UCSD-AML1 (cell line): ENCODE measurements around the gene TLCD5.

Experiments used
- DNase-seq: peaks from one replicate; lab custom pipeline; 2025; ENCODE audit not compliant: unreplicated experiment; lab: John Stamatoyannopoulos, UW

Gene TLCD5

DNA sequence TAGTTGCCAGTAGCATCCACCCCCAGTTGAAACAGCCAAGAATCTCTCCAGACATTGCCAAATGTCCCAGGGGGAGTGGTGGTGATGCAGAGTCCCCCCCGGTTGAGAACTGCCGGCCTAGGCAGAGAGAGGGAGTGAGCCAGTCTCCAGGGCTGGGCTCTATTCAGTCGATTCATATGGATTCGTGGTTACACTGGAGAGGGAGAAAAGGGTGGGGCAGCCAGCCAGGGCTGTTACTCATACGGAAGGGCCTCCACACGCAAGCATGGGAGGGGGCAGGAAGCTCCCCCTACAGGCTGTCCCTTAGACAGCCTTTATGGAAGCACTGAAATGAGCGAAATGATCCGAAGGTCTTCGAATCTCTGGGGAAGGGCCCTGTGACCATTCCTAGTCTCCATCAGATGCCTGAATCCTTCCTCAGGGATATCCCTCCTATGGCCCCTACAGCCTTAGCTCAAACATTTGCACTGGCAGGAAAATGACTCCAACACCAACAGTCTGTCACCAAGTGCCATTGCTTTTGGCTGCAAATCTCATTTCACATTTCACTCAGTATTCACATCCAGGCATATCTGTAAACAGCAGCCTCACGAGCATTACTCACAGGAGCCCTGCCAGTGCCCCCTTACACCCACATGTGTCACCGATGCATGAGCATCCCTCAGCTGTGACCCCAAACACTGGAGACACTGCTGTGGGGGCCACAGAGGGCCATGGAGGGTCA is 18.4 kb upstream of the TLCD5 start:
- DNase-seq, result no peak

DNA sequence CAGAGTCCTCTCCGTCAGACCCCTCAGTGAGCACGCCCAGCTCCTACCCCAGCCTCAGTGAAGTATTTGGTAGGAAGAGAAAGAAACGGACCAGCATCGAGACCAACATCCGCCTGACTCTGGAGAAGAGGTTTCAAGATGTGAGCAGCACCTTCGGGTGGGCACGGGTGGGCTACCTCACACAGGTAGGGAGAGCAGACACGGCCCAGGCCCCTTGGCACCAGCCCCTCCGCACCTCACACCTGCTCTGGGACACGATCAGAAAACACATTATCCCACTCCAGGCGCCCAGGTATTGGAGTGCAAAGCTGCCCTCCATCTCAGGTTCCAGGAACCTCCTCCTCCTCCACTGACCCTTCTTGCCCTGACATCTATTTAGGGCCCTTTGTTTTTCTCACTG is 17.6 kb upstream of the TLCD5 start:
- DNase-seq, result no peak

DNA sequence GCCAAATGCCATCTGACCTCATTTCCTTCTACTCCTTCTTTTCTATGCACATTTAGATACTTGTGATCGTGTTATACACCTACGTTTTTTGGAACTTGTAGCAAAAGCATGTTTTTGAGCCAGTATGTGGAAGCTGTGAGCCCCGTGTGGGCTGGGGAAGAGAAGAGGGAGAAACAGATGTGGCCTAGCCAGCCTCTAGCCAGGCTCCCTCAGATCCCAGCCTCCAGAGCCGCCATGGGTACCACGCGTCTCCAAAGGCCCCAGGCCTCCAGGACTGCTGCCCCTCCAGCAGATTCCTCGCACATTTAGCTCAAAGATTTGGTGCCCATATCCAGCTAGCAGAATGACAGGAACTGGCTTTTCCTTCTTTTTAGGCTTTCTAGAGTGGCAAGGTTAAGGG is 17.0 kb upstream of the TLCD5 start:
- DNase-seq, result no peak

DNA sequence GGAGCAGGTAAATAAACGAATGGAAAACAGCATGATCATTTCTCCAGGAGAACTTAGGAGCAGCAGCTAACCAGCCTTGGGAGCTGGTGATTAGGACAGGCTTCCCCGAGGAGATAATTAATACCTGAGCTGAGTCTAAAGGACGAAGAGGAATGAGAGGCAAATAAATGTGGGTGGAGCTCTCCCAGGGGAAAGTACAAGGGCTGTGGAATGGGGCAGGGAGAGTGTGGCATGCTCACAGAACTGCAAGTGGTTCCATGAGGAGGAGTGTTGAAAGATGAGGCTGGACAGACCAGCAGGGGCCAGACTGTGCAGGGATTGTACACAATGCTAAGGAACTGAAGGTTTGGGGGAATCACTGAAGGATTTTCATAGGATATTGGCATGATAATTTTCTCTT is 14.2 kb upstream of the TLCD5 start:
- no peak for DNase-seq

DNA sequence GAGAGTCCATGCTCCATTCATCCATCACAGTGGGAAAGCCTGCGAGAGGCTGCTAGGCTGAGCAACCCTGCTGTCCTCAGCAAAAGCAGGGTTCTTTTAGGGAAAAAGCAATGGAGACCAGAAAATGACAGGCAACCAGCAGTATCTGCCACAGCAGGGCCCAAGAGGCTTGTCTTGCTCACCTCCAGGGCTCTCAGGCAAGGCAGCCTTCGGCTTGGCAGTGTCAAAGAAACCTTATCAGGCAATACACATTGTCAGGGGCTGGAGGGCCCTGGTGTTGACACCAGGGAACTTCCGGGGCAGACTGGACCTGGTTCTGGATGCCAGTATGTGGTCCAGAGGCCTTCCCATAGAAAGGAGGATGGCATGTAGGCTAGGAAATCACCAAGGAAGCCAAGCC is 10.2 kb upstream of the TLCD5 start:
- no peak for DNase-seq

DNA sequence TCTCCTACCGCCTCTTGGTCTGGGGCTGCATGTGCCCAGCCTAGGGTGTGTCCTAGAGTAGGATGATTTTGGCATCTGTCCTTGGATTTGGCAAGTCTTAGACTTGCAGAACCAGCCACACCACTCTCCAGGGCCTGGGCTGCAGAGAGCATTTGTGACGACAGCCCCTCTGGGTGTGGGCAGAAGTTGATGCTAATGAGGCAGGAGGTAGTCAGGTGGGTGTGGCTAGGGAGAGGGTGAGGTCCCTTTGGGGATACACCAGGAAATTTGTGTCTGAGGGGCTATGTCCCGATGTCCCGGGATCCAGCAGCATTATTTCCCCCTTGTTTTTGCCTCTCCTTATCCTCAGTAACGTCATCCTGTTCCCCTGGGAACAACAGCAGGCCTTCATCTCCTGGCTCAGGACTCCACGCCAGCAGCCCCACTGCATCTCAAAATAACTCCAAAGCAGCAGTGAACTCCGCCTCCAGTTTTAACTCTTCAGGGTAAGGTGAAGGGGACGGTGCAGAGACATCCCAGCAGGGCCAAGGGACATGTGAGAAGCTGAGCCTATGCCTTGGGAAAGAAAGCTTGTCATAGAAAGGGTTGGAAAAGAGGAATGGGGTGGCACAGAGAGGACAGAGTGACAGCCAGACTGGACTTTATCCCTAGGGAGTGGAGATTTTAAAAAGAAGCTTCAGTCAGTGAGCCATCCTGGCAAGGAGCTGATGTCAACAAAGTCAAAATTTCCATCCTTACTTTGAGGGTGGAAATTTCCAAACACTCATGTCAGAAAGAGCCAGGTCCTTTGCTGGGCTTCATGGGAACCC is 8.0 kb upstream of the TLCD5 start:
- no peak for DNase-seq

DNA sequence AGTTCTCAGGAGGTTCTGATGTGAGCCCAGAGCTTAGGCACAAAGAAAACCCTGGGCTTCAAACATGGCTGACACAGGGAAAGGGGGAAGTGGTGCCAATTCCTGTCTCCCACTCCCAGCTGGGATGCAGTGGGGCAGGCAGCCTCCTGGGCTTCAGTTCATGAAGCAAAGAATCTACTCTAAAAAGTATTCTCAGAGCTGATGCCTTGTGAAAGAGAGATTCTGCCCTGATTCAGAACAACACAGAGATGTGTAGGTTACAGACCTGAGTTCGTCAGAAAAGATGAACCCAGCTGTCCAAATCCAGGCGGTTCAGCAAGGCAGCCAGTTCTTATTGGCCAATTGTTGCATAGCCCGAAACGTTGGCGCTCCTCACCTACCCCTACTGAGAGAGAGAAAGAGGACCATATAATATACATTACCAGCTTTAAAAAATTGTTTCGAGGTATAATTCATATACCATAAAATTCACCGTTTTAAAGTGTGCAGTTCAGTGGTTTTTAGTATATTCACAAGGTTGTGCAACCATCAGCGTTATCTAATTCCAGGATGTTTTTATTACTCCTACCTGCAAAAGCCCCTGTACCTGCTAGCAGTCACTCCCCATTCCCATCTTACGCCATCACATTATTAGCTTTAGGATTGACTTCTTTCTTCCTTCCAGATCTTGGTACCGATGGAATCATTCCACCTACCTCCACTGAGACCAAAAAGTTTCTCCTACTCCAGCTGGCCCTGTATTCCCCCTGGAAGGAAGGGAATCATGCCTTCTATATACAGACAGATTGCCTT is 7.2 kb upstream of the TLCD5 start:
- DNase-seq, result no peak

DNA sequence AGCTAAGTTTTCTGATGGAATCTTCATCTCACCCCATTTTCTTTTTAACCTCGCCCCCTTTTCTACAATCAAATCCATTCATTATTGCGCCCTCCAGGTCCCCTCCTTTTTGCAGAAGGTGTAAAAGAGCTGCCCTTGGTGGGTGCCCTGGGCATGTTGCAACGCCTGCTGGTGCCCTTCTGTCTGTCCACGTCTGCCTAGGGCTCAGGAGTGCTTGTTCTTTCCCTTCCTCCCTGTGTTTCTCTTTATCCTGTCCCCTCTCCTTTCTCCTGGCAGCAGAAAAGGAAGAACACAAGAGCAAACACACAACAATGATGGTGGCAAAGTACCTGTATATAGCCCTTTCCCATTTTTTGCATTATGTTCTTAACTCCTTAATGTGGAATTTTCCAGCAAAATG is 6.2 kb upstream of the TLCD5 start:
- DNase-seq, result no peak

DNA sequence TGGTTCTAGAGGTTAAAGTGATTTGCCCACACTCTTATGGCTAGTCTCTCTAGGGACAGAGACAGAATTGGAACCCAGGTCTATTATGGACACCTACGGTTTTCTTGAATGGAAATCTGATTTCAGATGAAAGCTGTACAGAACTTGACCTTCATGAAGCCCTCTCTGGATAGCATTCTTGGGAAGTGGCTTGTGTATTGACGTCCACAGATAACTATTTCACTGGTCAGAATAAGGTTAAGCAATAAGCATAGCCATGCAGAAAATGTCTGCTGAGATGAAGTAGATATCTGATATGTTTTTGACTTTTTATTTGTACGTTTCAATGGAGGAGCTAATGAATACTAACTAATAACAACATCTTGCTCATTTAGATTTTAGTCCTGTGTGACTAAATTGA is 1.1 kb downstream of the TLCD5 start:
- no peak for DNase-seq

DNA sequence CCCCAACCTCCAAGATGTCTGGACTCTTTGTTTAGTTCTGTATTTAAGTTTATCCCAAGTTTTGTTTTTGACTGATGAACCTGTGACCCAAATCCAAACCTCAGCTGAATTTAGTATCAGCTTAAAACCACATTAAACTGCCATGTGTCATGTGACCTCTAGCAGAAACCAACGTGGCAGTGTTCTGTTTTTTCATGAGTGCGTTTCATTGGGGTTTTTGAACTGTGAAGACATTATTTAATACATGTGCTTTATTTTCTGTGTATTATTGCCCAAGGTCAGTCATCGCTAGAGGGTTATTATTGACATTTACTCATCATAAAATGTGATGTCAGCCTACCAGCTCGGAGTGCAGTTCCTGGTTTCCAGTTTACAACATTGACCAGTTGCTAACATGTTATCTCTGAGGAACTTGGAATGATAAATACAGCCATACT is 1.8 kb downstream of the TLCD5 start:
- no peak for DNase-seq

DNA sequence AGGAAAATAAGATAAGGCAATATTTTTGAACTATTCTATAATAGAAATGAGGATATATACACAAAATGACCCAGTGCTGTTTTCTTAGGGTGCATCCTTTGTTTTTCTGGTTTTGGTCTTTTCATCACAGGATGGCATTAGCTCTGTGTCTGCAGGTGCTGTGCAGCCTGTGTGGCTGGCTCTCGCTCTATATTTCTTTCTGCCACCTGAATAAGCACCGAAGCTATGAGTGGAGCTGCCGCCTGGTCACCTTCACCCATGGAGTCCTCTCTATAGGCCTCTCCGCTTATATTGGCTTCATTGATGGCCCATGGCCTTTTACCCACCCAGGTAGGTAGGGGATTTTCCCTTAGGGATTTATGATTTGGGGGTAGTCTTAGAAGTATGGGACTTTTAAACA is 2.2 kb downstream of the TLCD5 start:
- DNase-seq, result no peak

DNA sequence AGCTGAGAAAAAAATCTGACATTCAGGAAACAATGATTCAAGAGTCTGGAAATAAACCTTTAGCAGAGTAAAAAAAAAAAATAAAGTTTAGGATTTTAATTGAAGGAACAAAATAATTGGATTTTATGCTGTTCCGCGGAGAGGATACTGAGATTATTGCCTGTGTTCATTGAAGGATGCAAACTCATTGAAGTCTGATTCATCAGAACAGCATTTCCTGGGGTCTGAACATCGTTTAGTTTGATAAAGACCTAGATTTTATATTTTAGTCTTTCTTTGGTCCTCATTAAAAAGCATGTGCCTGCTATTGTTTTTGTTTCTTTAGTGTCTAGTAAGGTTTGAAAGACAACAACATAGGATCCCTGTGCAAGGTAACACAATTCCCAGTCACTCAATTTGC is 4.5 kb downstream of the TLCD5 start:
- no peak for DNase-seq

DNA sequence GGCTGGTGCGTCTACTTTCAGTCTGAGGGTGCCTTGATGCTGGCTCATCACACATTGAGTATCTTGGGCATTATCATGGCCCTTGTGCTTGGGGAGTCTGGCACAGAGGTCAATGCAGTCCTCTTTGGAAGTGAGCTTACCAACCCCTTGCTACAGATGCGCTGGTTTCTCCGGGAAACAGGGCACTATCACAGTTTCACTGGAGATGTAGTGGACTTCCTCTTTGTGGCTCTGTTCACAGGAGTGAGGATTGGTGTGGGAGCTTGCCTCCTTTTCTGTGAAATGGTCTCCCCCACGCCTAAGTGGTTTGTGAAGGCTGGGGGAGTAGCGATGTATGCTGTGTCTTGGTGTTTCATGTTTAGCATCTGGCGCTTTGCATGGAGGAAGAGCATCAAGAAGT is 4.9 kb downstream of the TLCD5 start:
- no peak for DNase-seq

DNA sequence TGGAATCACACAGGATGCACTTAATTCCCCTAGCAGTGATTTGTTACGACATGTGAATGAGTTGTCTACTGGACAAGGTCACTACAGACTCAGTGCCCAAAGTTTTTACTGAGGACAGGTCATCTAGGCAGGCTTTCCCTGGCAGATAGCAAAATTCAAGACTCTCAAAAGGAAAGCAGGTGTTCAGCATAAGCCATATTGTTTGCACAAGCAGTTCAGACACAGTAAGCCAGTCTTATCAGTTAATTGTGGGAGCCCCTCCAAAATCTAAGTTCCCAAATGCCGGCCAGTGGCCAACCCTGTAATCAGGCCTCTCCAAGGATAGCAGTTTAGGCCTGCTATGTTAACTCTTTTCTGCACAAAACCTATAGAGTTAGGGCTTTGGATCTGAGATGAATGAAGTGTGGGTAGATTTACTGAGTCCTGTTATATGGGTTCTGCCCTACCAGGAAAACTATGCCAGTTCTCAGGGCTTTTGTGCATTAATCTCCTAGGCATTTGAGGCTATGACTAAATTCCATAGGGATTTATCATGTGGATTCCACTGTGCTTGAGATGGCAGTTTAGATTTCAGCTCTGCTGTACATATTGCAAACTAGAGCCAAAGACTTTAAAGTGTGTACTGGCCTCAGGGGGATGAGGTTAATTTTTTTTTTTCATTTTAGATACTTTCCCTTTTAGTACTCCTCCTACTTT is 6.3 kb downstream of the TLCD5 start:
- no peak for DNase-seq

DNA sequence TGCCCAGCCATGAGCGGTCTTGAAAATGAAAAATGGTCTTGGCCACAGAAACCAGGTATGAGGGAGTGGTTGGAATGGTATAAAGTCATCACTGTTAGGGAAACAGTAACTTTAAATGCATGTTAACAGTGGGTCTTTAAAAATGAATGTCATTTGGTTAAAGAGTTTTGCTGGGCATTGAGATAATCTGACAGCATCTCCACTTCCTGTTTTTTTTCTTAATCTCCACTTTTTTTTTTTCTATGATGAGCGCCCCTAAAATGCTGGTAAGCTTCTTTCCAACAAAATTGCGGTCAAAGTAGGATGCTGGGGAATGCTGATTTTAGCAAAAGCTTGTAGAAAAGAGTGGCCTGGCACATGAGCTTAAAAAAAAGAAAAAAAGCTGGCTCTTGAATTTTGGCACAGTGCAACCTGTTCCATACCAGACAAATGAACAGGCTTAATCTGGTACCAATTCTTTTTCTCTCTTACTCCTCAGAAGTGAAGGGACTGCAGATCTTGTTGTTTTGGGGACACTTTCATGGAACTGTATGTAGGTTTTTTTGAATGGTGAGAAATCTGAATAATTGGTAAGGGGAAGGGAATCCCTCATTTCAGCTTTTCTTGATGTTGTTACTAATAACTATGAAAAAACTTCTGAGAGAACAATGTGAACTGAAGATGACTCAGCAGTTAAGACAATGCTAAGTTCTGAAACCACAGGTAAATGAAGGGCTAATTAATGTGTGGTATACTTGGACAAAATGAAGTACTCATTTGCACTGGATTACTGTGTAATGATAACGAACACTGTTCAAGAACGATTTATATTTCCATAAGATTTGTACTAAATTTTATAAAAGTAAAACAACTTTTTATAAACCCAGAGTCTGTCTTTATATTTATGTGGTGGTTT is 8.0 kb downstream of the TLCD5 start:
- DNase-seq, result no peak

DNA sequence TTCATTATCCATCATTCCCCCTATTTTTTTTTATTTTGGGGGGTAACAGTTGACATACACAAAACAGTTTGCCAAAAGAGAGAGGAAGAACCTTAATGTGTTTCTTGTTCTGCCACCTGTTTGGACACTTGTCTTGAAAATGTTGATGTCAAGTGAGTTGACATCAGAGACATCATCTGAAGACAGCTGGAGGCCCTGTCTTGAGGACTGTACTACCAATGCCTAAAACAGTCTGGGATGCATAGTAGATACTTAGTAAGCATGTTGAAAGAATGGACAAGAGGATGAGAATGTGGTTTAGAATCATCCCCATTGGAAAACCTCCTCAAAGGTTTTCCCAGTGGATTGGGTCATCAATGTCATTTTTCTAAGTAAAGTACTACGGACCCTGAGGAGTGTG is 8.7 kb downstream of the TLCD5 start:
- DNase-seq, result no peak

DNA sequence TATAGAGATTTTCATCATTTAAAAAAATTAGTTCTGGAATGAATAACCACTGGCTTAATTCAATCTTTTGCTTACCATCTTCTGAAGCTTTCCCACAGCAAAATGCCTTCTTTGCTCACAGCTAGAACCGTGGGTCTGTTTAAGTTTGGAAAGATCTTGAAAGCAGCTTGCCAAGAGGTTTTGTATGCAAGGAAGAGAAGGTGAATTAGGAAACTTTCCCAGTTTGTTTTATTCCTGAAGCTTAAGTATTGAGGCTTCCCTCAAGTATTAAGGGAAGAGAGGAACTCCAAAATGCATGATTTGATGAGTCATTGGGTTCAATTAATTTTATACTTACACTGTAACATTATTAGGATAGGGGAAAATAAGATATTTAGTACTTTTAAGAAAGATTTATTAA is 9.2 kb downstream of the TLCD5 start:
- DNase-seq, result no peak

DNA sequence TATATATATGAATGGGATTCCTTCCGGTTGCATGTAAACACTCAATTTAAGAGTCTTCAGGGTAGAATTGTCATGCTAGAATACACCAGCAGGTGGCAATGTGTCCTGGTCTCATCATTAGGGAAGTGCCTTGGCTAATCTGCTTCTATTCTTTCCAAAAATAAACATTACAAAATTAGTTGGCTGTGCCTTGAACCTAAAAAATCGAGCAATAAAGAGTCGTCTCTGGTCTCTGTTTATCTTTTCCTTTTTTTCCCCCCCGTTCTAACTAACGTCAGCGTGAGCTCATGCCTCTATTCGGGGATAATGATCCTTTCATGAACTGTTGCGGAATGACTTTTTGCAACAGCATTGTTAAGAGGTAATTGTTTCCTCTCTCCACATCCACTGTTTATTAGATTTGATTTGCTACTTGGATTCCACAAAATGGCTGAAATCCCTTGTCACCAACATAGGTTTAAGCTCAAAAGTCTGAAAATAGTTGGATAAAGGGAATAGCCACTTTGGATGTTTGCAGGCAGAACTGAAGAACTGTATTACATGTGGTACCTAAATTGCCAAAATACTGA is 9.9 kb downstream of the TLCD5 start:
- no peak for DNase-seq

DNA sequence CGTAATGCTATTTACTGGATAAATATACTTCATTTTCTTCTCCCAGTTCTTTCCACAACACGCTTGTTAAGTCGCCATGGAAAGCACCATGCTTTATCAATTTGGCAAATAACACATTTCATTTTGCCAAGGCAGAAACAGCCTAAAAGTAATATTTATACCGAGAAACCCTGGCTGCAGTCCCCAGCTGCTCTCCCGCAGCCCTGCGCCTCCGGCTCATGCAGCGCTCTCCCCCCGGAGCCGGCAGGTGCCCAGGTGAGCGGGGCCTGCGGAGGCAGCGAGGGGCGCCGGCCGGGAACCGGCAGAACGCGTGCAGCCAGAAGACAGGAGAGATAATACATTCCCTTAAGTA is 10.4 kb downstream of the TLCD5 start:
- no peak for DNase-seq
